HG02870 (cell line): ENCODE data around the gene BCL7B.
A peak's percentile ranks its signal among the peaks of the same experiment; 100 is the strongest.
"Not testable (repeated sequence)": the region's sequence is repeated elsewhere in the genome, so short reads cannot be mapped to it uniquely, and the experiment has no call there.

Source experiments
- ATAC-seq: cut with Tn5 transposase; IDR thresholded peaks from one replicate; pipeline ENCODE4 v1.9.1; 2021; ENCODE audit warnings: mild to moderate bottlenecking, moderate library complexity; ENCODE audit not compliant: unreplicated experiment

BCL7B gene

GRCh38 chr7:73537051-73537450 is 20.4 kb downstream of the BCL7B start:
- ATAC-seq = no peak

- no peak for ATAC-seq
These were observed 21.0 kb downstream of the BCL7B start for GRCh38 chr7:73536479-73536878.

- ATAC-seq = not testable (repeated sequence)
These were observed 21.6 kb downstream of the BCL7B start for GRCh38 chr7:73535918-73536317.

DNA sequence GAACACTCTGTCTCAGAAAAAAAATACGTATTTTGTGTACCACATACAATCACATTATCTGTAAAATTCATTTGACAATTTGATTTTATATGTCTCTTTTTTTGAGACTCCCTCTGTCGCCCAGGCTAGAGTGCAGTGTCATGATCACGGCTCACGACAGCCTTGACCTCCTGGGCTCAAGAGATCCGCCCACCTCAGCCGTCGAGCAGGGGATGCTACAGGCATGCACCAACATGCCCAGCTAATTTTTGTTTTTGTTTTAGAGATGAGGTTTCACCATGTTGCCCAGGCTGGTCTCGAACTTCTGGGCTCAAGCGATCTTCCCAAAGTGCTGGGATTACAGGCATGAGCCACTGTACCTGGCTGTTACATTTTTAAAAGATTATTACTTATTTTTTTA is 23.7 kb downstream of the BCL7B start:
- no peak for ATAC-seq

GRCh38 chr7:73532224-73532623 is 25.3 kb downstream of the BCL7B start:
- no peak for ATAC-seq

GRCh38 chr7:73530800-73531199 is 26.7 kb downstream of the BCL7B start:
- ATAC-seq = no peak

- no peak for ATAC-seq
These were observed 30.3 kb downstream of the BCL7B start for GRCh38 chr7:73526896-73527821.

DNA sequence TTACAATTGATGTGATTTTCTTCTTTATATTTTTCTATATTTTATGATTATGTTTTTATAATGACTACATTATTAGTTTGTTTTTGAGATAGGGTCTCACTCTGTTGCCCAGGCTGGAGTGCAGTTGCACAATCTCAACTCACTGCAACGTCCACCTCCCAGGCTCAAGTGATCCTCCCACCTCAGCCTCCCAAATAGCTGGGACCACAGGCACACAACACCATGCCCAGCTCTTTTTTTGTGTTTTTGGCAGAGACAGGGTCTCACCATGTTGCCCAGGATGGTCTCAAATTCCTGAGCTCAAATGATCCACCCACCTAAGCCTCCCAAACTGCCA is 31.4 kb downstream of the BCL7B start:
- ATAC-seq = not testable (repeated sequence)

- ATAC-seq = peak; percentile 83
These were observed 35.2 kb downstream of the BCL7B start, which contains the start of gene BAZ1B for GRCh38 chr7:73522105-73522872. Gene BAZ1B, minus strand, starts transcription at chr7:73522293. Its CDS starts 360 bp downstream, at chr7:73521933.

DNA sequence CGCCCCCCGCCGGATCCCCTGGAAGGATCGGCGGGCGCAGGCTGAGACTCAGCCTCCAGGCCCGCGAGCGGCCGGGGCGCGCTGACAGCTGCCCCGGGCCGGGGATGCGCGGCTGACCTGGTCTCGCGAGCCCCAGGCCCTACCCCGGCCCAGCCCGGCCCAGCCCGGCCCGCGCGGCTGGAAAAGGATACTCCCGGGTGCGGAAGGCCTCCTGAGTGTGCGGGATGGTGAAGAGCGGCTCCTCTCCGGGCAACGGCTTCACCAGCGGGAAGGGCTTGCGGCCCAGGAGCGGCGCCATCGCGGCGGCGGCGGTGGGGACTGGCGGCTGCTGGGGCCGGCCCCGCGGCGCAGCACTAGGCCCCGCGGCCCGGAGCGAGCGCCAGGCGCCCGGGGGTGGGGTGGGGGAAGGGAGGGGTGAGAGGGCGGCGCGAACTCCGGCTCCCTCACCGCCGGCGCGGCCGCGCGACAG is 35.8 kb downstream of the BCL7B start:
- ATAC-seq = peak; percentile 34

GRCh38 chr7:73520673-73521635 is 36.5 kb downstream of the BCL7B start:
- ATAC-seq = no peak

DNA sequence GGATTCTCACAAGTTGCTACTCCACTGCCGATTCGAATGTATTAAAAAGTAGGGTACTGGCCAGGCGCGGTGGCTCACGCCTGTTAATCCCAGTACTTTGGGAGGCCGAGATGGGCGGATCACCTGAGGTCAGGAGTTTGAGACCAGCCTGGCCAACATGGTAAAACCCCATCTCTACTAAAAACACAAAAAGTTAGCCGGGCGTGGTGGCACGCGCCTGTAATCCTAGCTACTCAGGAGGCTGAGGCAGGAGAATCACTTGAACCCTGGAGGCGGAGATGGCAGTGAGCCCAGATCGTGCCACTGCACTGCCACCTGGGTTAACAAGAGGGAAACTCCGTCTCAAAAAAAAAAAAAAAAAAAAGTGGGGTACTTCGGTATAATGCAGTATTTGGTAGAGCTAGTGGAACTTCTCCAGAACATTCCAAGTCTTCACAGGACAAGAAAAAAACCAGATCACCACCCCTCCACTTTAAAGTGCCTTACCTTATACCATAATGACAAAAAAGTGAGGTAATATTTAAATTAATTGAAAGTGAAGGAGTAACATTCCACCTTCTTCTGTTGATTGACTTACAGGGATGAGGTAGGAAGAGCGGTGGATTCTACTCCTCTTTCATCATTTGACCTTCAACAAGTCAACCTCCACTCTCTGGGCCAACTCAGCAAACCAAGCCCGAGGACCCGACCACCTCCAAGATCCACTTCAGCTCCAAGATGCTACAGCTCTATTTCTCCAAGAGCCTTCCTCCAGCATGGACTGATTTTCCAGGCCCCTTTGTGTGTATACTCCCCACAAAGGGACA is 37.4 kb downstream of the BCL7B start:
- ATAC-seq = no peak

- ATAC-seq = no peak
These were observed 39.0 kb downstream of the BCL7B start for GRCh38 chr7:73518470-73518869.

DNA sequence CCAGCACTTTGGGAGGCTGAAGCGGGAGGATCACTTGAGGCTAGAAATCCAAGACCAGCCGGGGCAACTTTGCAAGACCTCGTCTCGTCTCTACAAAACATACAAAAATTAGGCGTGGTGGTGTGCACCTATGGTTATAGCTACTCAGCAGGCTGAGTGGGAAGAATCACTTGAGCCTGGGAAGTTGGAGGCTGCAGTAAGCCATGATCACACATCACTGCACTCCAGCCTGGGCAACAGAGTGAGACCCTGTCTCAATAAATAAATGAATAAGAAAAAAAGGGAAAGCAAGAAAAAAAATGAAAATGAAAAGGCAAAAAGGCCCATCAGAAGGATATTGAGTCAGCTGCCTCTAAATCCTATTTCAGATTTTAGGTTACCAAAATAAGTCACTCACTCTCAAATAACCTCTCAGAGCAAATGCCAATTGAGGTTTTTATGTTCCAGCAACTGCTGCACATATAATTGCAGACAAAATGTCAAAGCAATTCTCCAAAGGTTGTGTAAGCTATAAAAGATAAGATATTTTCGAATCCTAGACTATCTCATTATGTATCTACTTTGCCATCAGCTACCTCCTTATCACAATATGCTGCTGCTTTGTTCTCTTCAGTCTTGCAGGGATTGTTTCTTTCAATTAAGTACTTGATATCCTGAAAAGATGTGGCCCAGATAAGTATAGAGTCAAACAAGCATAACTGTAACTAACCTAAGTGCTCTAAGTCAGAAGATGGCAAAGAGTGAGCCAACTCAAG is 40.1 kb downstream of the BCL7B start:
- no peak for ATAC-seq

GRCh38 chr7:73515178-73515577 is 42.3 kb downstream of the BCL7B start:
- ATAC-seq = no peak

- ATAC-seq = no peak
These were observed 45.3 kb downstream of the BCL7B start for GRCh38 chr7:73512018-73512780.

- ATAC-seq = no peak
These were observed 48.0 kb downstream of the BCL7B start for GRCh38 chr7:73509463-73509862.

DNA sequence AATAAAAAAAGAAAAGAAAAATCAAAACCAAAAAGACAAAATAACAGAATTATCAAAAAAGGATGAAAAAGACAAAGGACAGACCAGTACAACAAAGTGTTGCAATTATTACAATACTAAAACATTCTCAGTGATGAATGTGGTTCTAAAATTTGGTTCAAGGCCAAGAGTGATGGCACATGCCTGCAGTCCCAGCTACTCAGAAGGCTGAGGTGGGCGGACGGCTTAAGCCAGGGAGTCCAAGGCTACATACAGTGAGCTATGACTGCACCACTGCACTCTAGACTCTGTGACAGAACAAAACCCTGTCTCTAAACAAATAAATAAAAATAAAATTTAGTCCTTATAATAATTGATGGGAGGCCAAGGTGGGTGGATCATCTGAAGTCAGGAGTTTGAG is 49.9 kb downstream of the BCL7B start:
- ATAC-seq = no peak
